ENCODE measurements around the gene ATMIN. TPM values are rescaled to one million over a fixed set of nuclear protein-coding genes. Genes with fewer than 3 reads are reported as not detected.

ATMIN gene
- total and polyA plus RNA-seq, 2 donors (not counting 3 experiments of a cell fraction or from before 2014, with no cell fraction given) = 15.0 to 22.4 TPM

DNA sequence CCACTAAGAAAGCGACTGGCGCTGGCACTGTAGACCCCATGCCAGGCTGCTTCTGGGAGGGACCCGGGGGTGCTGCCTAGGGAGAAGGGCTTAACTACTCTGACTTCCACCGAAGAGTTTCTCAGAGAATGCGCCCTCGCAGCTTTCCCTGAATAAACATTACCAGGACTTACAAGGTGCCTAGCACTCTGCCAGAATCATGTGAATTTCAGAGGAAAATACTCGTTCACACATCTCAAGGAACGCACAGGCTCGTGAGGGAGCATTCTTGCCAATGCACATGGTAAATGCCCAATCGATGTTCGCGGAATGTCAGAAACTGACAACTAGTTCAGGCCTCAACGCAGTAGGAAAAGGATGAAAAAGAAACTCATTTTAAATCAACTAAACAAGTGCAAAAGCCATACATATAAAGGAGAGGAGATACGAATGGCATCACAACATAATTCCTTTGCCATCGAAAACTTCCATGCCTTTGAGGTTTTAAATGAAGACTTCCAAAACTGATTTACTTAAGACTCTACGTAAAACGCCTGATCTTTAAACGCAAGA lies 30.0 kb upstream of the ATMIN start:
- Histone ChIP-seq H3K27me3 (ENCODE audit: control insufficient read depth in 2 of 2, insufficient read depth in 2 of 2, low read length in 2 of 2) (no peaks in the 10 kb centered on the region), H3K4me1 (ENCODE audit: control insufficient read depth, extremely low read depth, insufficient read depth, low read length) (peaks cover 19% of the 10 kb centered on the region), H3K9me1 (replicated peaks; ENCODE audit: control insufficient read depth, extremely low read depth, insufficient read depth, low read length) (no peaks in the 10 kb centered on the region), H4K20me1 (replicated peaks; ENCODE audit: control insufficient read depth, extremely low read depth, insufficient read depth, low read length) (no peaks in the 10 kb centered on the region), H3K9me3 (replicated peaks; ENCODE audit: control insufficient read depth, insufficient read depth, low read length) (no peaks in the 10 kb centered on the region), H2AFZ (ENCODE audit: low read depth, low read length) (no peak overlapping the region), H3K4me3 (replicated peaks in 1 of 3; ENCODE audit: insufficient read depth in 1 of 3, low read depth in 1 of 3, low read length in 3 of 3) (peak overlapping the region; percentile 52 to 87 (median 83)), H3K36me3 (ENCODE audit: control insufficient read depth in 2 of 2, extremely low read depth in 1 of 2, insufficient read depth in 2 of 2, low read length in 2 of 2) (no peaks in the 10 kb centered on the region), H3K9ac (replicated peaks; ENCODE audit: extremely low read depth, insufficient read depth, low read length) (peak overlapping the region; percentile 81), H3K27ac (ENCODE audit: insufficient read depth, low read depth, low read length) (peak overlapping the region; percentile 80), H3K79me2 (ENCODE audit: control insufficient read depth, insufficient read depth, low read length) (peaks cover 91% of the 10 kb centered on the region), H3K4me2 (ENCODE audit: insufficient read depth, low read length) (peak overlapping the region; percentile 99)
- DNase-seq (ENCODE audit: low read depth, low spot score) (peak; percentile 39), FAIRE-seq (no peak)
- dilution Hi-C loops (cut with MboI; ENCODE audit: extremely low pct_ligation_motif_present, low sequenced_read_pairs) (no loop called here), intact Hi-C loops (cut with micrococcal nuclease) (loop anchor here (1.0 kb wide), 1 partner anchor 12 kb away; no protein-coding TSS in a partner anchor)
- no TSS peak for BruUV-seq (replicated peaks)
- TF ChIP-seq POLR2AphosphoS5 (IDR thresholded peaks at IDR 0.05; ENCODE audit: insufficient read depth, low read depth, low read length) = no peak
- no peak for TF ChIP-seq MYC (IDR thresholded peaks at IDR 0.05; ENCODE audit: low read depth, low read length)
- TF ChIP-seq GATA2 (IDR thresholded peaks at IDR 0.05; ENCODE audit: insufficient read depth, insufficient read length, low read depth, low read length) = no peak
- no peak for TF ChIP-seq FOS (IDR thresholded peaks at IDR 0.05; ENCODE audit: borderline replicate concordance, insufficient read depth, low read length)
- TF ChIP-seq, protein P1, sequence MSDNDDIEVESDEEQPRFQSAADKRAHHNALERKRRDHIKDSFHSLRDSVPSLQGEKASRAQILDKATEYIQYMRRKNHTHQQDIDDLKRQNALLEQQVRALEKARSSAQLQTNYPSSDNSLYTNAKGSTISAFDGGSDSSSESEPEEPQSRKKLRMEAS (IDR thresholded peaks at IDR 0.05; ENCODE audit: insufficient read depth, insufficient read length) = no peak
- ChIA-PET CTCF (interaction anchor here (0.5 to 4.3 kb wide), 7 partner anchors 9 to 83 kb away, joined by 3 to 38 read pairs (median 5); partner anchors contain the start of gene ATMIN), POLR2A (interaction anchor here (1.4 to 1.5 kb wide), 2 partner anchors 12 to 67 kb away, joined by 5 to 7 read pairs; no protein-coding TSS in a partner anchor)

GRCh38 chr16:81006211-81006812 lies 29.3 kb upstream of the ATMIN start:
- H3K36me3 ChIP-seq (ENCODE audit: control insufficient read depth in 2 of 2, extremely low read depth in 1 of 2, insufficient read depth in 2 of 2, low read length in 2 of 2) = no peaks in the 10 kb centered on the region
- no peaks in the 10 kb centered on the region for H4K20me1 ChIP-seq (replicated peaks; ENCODE audit: control insufficient read depth, extremely low read depth, insufficient read depth, low read length)
- H3K27ac ChIP-seq (ENCODE audit: insufficient read depth, low read depth, low read length) = peak overlapping the region; percentile 80
- DNase-seq (ENCODE audit: low read depth, low spot score) = no peak
- no peaks in the 10 kb centered on the region for H3K9me3 ChIP-seq (replicated peaks; ENCODE audit: control insufficient read depth, insufficient read depth, low read length)
- intact Hi-C loops (cut with micrococcal nuclease) = loop anchor here (1.0 kb wide), 1 partner anchor 13 kb away; no protein-coding TSS in a partner anchor
- peak overlapping the region; percentile 52 to 87 (median 83) for H3K4me3 ChIP-seq (replicated peaks in 1 of 3; ENCODE audit: insufficient read depth in 1 of 3, low read depth in 1 of 3, low read length in 3 of 3)
- peak overlapping the region; percentile 81 for H3K9ac ChIP-seq (replicated peaks; ENCODE audit: extremely low read depth, insufficient read depth, low read length)
- H3K79me2 ChIP-seq (ENCODE audit: control insufficient read depth, insufficient read depth, low read length) = peaks cover 91% of the 10 kb centered on the region
- TF ChIP-seq MYC (IDR thresholded peaks at IDR 0.05; ENCODE audit: low read depth, low read length) (no peak), FOS (IDR thresholded peaks at IDR 0.05; ENCODE audit: borderline replicate concordance, insufficient read depth, low read length) (no peak), POLR2A (IDR thresholded peaks at IDR 0.05; ENCODE audit: low read depth, low read length) (no peak), CTCF (IDR thresholded peaks at IDR 0.05; ENCODE audit: extremely low read depth in 1 of 2, insufficient read depth in 1 of 2, low read depth in 1 of 2, low read length in 2 of 2) (no peak), JUN (IDR thresholded peaks at IDR 0.05; ENCODE audit: borderline replicate concordance, insufficient read depth, insufficient read length, low read depth) (no peak), EZH2 (IDR thresholded peaks at IDR 0.05; ENCODE audit: borderline replicate concordance, low read depth, low read length, severe bottlenecking) (no peak), GATA2 (IDR thresholded peaks at IDR 0.05; ENCODE audit: insufficient read depth, insufficient read length, low read depth, low read length) (no peak), POLR2AphosphoS5 (IDR thresholded peaks at IDR 0.05; ENCODE audit: insufficient read depth, low read depth, low read length) (no peak)
- TF ChIP-seq, protein P1 (IDR thresholded peaks at IDR 0.05; ENCODE audit: insufficient read depth, insufficient read length) = no peak
- TSS peak; percentile 42 for BruUV-seq (replicated peaks)
- H3K4me2 ChIP-seq (ENCODE audit: insufficient read depth, low read length) = peak overlapping the region; percentile 99
- ChIA-PET CTCF (interaction anchor here (0.5 to 1.7 kb wide), 9 partner anchors 9 to 83 kb away, joined by 3 to 14 read pairs (median 3); partner anchors contain the start of gene ATMIN), POLR2A (interaction anchor here (1.4 kb wide), 2 partner anchors 9 to 13 kb away, joined by 5 to 7 read pairs; no protein-coding TSS in a partner anchor)
- peak; percentile 74 for FAIRE-seq
- H3K4me1 ChIP-seq (ENCODE audit: control insufficient read depth, extremely low read depth, insufficient read depth, low read length) = peaks cover 19% of the 10 kb centered on the region
- H3K9me1 ChIP-seq (replicated peaks; ENCODE audit: control insufficient read depth, extremely low read depth, insufficient read depth, low read length) = no peaks in the 10 kb centered on the region
- H3K27me3 ChIP-seq (ENCODE audit: control insufficient read depth in 2 of 2, insufficient read depth in 2 of 2, low read length in 2 of 2) = no peaks in the 10 kb centered on the region
- H2AFZ ChIP-seq (ENCODE audit: low read depth, low read length) = peak overlapping the region; percentile 61
- dilution Hi-C loops (cut with MboI; ENCODE audit: extremely low pct_ligation_motif_present, low sequenced_read_pairs) = no loop called here

Data from endothelial cell of umbilical vein (primary cell).